AG09319 (cell line): Measurements from ENCODE around the gene CMTR1.

ENCODE experiments used
- DNase-seq: peaks from one replicate; pipeline ENCODE4 v3.0.0-alpha.2; 2010; ENCODE audit warnings: low read depth; ENCODE audit errors: extremely low read depth
- CTCF ChIP-seq: IDR thresholded peaks from 2 replicates; pipeline ENCODE4 v1.5.1; 2011; ENCODE audit warnings: low read depth, mild to moderate bottlenecking, inconsistent platforms, low read length, moderate library complexity

CMTR1 gene

GRCh38 chr6:37454420-37455140 is 21.6 kb downstream of the CMTR1 start:
- no peak for DNase-seq
- no peak for TF ChIP-seq CTCF

- DNase-seq, result no peak
- no peak for TF ChIP-seq CTCF
Measured at GRCh38 chr6:37456126-37456525, 23.1 kb downstream of the CMTR1 start.

GRCh38 chr6:37456816-37457560 is 24.0 kb downstream of the CMTR1 start:
- DNase-seq, result peak; percentile 63

GRCh38 chr6:37459981-37460800 is 27.2 kb downstream of the CMTR1 start:
- TF ChIP-seq CTCF, result no peak
- no peak for DNase-seq

More at GRCh38 chr6:37456816-37457560, 24.0 kb downstream of the CMTR1 start:
- TF ChIP-seq CTCF, result no peak

GRCh38 chr6:37460805-37461204 is 27.8 kb downstream of the CMTR1 start:
- DNase-seq, result no peak
- TF ChIP-seq CTCF, result no peak

GRCh38 chr6:37463110-37463509 is 30.1 kb downstream of the CMTR1 start:
- no peak for TF ChIP-seq CTCF
- DNase-seq, result no peak
